Smooth muscle cell (in vitro differentiated cells): ENCODE measurements around the gene WLS. TPM values are rescaled to one million over a fixed set of nuclear protein-coding genes. Genes with fewer than 3 reads are reported as not detected.

ENCODE experiments used
- DNase-seq: peaks from one replicate; lab custom pipeline; 2025; ENCODE audit not compliant: unreplicated experiment; lab: John Stamatoyannopoulos, UW
- H2AFZ ChIP-seq: fragments of 200-600 bp; sonication (generic); 2 replicates; pipeline ENCODE4 v1.6.0; 2016; ENCODE audit warnings: antibody characterized with exemption, low read depth, mild to moderate bottlenecking
- H3F3A ChIP-seq: fragments of 200-600 bp; sonication (generic); 2 replicates; pipeline ENCODE4 v1.6.0; 2017; ENCODE audit warnings: antibody characterized with exemption, low read depth
- H3K27ac ChIP-seq: fragments of 200-600 bp; sonication (generic); 2 replicates; pipeline ENCODE4 v1.5.1; 2016; ENCODE audit warnings: low read depth, mild to moderate bottlenecking
- H3K27me3 ChIP-seq: fragments of 200-600 bp; sonication (generic); 2 replicates; pipeline ENCODE4 v1.6.1; 2016; ENCODE audit warnings: low read depth, mild to moderate bottlenecking
- H3K36me3 ChIP-seq: fragments of 200-600 bp; sonication (generic); 2 replicates; pipeline ENCODE4 v1.5.1; 2016; ENCODE audit warnings: low read depth
- H3K4me1 ChIP-seq: fragments of 200-600 bp; sonication (generic); 2 replicates; pipeline ENCODE4 v1.5.1; 2016; ENCODE audit warnings: low read depth
- H3K4me2 ChIP-seq: fragments of 200-600 bp; sonication (generic); 2 replicates; pipeline ENCODE4 v1.6.0; 2016; ENCODE audit warnings: mild to moderate bottlenecking
- H3K4me3 ChIP-seq: fragments of 200-600 bp; sonication (generic); 2 replicates; pipeline ENCODE4 v1.5.1; 2016; ENCODE audit warnings: mild to moderate bottlenecking
- H3K79me2 ChIP-seq: fragments of 200-600 bp; sonication (generic); 2 replicates; pipeline ENCODE4 v1.6.0; 2016; ENCODE audit warnings: low read depth, mild to moderate bottlenecking
- H3K9ac ChIP-seq: fragments of 200-600 bp; sonication (generic); 2 replicates; pipeline ENCODE4 v1.6.0; 2016; ENCODE audit warnings: low read depth
- H3K9me3 ChIP-seq: fragments of 200-600 bp; sonication (generic); replicated peaks from 2 replicates; pipeline ENCODE4 v1.5.1; 2016; ENCODE audit warnings: low read depth
- H4K20me1 ChIP-seq: fragments of 200-600 bp; sonication (generic); 2 replicates; pipeline ENCODE4 v1.6.0; 2016; ENCODE audit warnings: low read depth
- CTCF ChIP-seq: fragments of 200-600 bp; sonication (generic); IDR thresholded peaks from 2 replicates; pipeline ENCODE4 v1.5.1; 2017; ENCODE audit warnings: borderline replicate concordance, mild to moderate bottlenecking, antibody characterized with exemption; ENCODE audit not compliant: insufficient read depth, poor library complexity, severe bottlenecking
- WGBS: methylation state at CpG from one replicate; pipeline ENCODE4 v1.1.7; 2016; ENCODE audit warnings: low lambda C conversion rate; 5-methylcytosine and 5-hydroxymethylcytosine counted together
- polyA plus RNA-seq: library from polyadenylated mRNA; unstranded; fragments of >200 nt; fragmentation: Nextera tagmentation; extraction: Ambion mirVana; gene quantifications from 2 replicates; pipeline ENCODE4 v1.2.1, GENCODE V29; 2016
- total RNA-seq: library from RNA; depleted of rRNA; stranded (reverse); fragments of >200 nt; gene quantifications from 2 replicates; pipeline ENCODE4 v1.2.3, GENCODE V29; 2014

Gene WLS
- total and polyA plus RNA-seq, 2 experiments from 2014 or later, result 58.1 to 112 TPM

- peak overlapping the region; percentile 44 for H3K4me2 ChIP-seq
- 98% methylated on average over 5 of the region's 5 CpGs for WGBS
- H3K9ac ChIP-seq, result no peak overlapping the region
- TF ChIP-seq CTCF, result no peak
- no peaks in the 10 kb centered on the region for H3K36me3 ChIP-seq
- H3K27me3 ChIP-seq, result no peaks in the 10 kb centered on the region
- H3K4me1 ChIP-seq, result peaks cover 22% of the 10 kb centered on the region
- no peaks in the 10 kb centered on the region for H3K9me3 ChIP-seq
- H4K20me1 ChIP-seq, result no peaks in the 10 kb centered on the region
- no peak overlapping the region for H3K27ac ChIP-seq
- no peak for DNase-seq
- H3F3A ChIP-seq, result peaks cover 3% of the 10 kb centered on the region
- H3K79me2 ChIP-seq, result peaks cover 48% of the 10 kb centered on the region
- H2AFZ ChIP-seq, result no peak overlapping the region
- no peak overlapping the region for H3K4me3 ChIP-seq
These were observed 30.0 kb downstream of the WLS start for GRCh38 chr1:68202239-68202832.

GRCh38 chr1:68201546-68202238 lies 30.6 kb downstream of the WLS start:
- Histone ChIP-seq H2AFZ (no peak overlapping the region), H3K79me2 (peaks cover 44% of the 10 kb centered on the region), H3K36me3 (no peaks in the 10 kb centered on the region), H3F3A (peaks cover 6% of the 10 kb centered on the region), H3K4me1 (peaks cover 28% of the 10 kb centered on the region), H3K4me3 (no peak overlapping the region), H3K9me3 (no peaks in the 10 kb centered on the region), H3K9ac (no peak overlapping the region), H4K20me1 (no peaks in the 10 kb centered on the region), H3K27ac (peak overlapping the region; percentile 20), H3K27me3 (no peaks in the 10 kb centered on the region), H3K4me2 (peak overlapping the region; percentile 44)
- DNase-seq, result no peak
- no peak for TF ChIP-seq CTCF
- 85% methylated on average over 7 of the region's 7 CpGs for WGBS

GRCh38 chr1:68199603-68200002 lies 32.7 kb downstream of the WLS start:
- Histone ChIP-seq H3K27me3 (no peaks in the 10 kb centered on the region), H3K9ac (no peak overlapping the region), H3K36me3 (no peaks in the 10 kb centered on the region), H4K20me1 (no peaks in the 10 kb centered on the region), H3K27ac (peak overlapping the region; percentile 77), H3K4me3 (no peak overlapping the region), H2AFZ (no peak overlapping the region), H3F3A (peaks cover 13% of the 10 kb centered on the region), H3K4me2 (no peak overlapping the region), H3K79me2 (peaks cover 42% of the 10 kb centered on the region), H3K9me3 (no peaks in the 10 kb centered on the region), H3K4me1 (peaks cover 34% of the 10 kb centered on the region)
- 73% methylated on average over 2 of the region's 2 CpGs for WGBS
- no peak for DNase-seq
- TF ChIP-seq CTCF, result no peak
